ENCODE data around the gene TEX38.

GRCh38 chr1:46665983-46666382, 5.7 kb upstream of the TEX38 start:
- TF ChIP-seq CTCF (conservative IDR thresholded peaks at IDR 0.05; ENCODE audit: low read length) = no peak
- no peak for TF ChIP-seq EZH2phosphoT487 (IDR thresholded peaks at IDR 0.05; ENCODE audit: borderline replicate concordance)

All from Loucy (cell line).